ENCODE data around the gene LIMCH1.

The LIMCH1 gene

DNA sequence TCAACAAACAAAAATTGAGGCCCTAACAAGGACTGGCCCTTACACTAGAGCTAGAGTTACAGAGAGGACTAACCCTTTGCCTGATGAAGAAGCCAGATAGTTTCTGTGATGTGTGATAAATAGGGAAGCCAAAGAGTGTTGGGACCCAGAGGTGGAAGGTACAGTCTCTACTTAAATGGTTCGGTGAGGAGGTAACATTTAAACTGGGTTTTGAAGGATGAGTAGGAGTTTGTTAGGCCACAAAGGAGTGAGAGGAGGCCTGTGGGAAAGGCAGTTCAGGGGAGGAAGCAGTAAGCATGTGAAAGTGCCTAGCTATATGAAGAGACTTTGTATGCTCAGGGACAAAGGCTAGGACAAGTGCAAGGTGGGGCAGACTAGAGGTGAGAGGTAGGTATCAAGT, 23.8 kb upstream of the LIMCH1 start:
- H3K4me1 Mint-ChIP-seq = no peaks in the 10 kb centered on the region
- DNase-seq = no peak
- TF ChIP-seq, protein P1, sequence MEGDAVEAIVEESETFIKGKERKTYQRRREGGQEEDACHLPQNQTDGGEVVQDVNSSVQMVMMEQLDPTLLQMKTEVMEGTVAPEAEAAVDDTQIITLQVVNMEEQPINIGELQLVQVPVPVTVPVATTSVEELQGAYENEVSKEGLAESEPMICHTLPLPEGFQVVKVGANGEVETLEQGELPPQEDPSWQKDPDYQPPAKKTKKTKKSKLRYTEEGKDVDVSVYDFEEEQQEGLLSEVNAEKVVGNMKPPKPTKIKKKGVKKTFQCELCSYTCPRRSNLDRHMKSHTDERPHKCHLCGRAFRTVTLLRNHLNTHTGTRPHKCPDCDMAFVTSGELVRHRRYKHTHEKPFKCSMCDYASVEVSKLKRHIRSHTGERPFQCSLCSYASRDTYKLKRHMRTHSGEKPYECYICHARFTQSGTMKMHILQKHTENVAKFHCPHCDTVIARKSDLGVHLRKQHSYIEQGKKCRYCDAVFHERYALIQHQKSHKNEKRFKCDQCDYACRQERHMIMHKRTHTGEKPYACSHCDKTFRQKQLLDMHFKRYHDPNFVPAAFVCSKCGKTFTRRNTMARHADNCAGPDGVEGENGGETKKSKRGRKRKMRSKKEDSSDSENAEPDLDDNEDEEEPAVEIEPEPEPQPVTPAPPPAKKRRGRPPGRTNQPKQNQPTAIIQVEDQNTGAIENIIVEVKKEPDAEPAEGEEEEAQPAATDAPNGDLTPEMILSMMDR (IDR thresholded peaks at IDR 0.05) = no peak
- peaks cover 6% of the 10 kb centered on the region for H3K36me3 Mint-ChIP-seq (ENCODE audit: low read depth)
- H3K27ac Mint-ChIP-seq = no peak overlapping the region
- H3K27me3 Mint-ChIP-seq (ENCODE audit: low read depth, poor library complexity) = peaks cover 3% of the 10 kb centered on the region
- H3K9me3 Mint-ChIP-seq = no peaks in the 10 kb centered on the region
- H3K4me3 Mint-ChIP-seq = no peak overlapping the region

DNA sequence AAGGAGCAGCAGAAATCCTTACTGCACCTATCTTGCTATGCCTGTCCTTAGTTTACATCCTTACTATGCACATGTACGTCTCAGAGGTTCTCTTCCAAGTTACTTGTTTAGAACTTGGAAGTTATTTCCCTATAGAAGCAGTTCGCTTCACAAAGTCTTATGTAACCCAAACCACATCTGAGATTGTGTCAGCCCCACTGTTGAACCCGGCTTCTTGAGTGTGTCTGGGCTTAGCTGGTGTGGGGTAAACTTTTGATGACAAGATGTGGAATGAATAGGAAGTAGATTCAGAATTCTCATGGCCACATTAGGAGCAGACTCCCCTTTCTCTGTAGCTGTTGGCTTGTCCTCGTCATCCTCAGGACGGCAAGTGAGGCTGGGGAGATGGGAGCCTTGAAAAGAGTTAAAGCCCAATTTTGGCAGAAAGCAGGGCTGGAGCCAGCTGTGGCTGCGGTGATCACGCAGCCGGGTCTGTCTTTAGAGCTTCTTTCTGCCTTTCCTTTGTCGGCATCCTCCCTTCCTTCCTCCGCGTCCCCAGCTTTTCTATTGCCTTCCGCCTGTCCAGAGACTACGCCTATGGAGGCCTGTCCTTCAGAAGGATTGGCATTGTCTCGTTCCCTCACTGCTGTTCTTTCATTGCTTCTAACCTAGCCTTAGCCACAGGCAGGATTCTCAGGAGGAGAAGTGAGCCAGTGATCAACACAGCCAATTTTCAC, 23.0 kb upstream of the LIMCH1 start:
- Mint-ChIP-seq H3K27me3 (ENCODE audit: low read depth, poor library complexity) (peaks cover 3% of the 10 kb centered on the region), H3K36me3 (ENCODE audit: low read depth) (peaks cover 6% of the 10 kb centered on the region)

DNA sequence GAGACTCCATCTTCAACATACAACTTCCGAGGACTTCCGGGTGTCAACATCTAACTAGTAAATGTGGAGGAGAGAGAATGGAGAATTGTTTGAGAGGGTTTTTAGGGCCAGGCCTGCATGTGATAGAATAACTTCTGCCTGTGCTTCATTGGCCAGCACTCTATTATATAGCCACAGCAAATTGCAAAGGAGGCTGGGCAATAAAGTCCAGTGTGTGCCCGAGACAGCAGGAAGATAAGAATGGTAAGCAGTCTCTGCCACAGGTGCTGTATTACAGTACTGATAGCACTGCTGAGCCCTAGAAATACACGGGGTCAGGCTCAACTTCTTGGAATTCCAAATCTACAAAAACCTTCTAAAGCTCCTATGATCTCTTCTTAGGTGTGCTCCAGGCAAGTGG, 20.8 kb upstream of the LIMCH1 start:
- DNase-seq = no peak
- H3K4me1 Mint-ChIP-seq = no peaks in the 10 kb centered on the region
- TF ChIP-seq, protein P1 (IDR thresholded peaks at IDR 0.05) = no peak
- peaks cover 3% of the 10 kb centered on the region for H3K27me3 Mint-ChIP-seq (ENCODE audit: low read depth, poor library complexity)
- H3K36me3 Mint-ChIP-seq (ENCODE audit: low read depth) = no peaks in the 10 kb centered on the region
- H3K9me3 Mint-ChIP-seq = no peaks in the 10 kb centered on the region
- H3K27ac Mint-ChIP-seq = no peak overlapping the region
- no peak overlapping the region for H3K4me3 Mint-ChIP-seq

More for the DNA sequence above, 23.0 kb upstream of the LIMCH1 start:
- Mint-ChIP-seq H3K4me3 (no peak overlapping the region), H3K27ac (no peak overlapping the region), H3K9me3 (no peaks in the 10 kb centered on the region), H3K4me1 (no peaks in the 10 kb centered on the region)
- TF ChIP-seq, protein P1 (IDR thresholded peaks at IDR 0.05) = no peak
- no peak for DNase-seq

DNA sequence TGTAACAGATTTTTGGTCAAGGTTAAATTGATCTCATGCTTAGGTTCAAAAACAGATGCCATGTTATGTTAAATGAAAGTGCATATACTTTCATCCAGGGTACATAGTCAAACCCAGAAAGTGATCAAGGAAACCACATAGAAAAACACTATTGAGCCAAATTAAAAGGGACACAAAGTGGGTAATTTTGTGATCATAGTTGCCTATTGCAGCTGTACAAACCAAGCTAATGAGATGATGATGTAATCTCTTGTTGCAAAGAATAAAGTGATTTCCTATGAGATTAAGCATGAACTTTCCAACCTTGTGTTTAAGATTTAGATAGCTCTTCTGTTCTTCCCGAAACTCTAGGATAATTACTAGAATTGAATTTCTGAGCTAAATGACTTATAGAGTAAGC, 20.2 kb upstream of the LIMCH1 start:
- no peak overlapping the region for H3K4me3 Mint-ChIP-seq
- no peaks in the 10 kb centered on the region for H3K36me3 Mint-ChIP-seq (ENCODE audit: low read depth)
- no peaks in the 10 kb centered on the region for H3K9me3 Mint-ChIP-seq
- H3K27me3 Mint-ChIP-seq (ENCODE audit: low read depth, poor library complexity) = peaks cover 3% of the 10 kb centered on the region
- TF ChIP-seq, protein P1 (IDR thresholded peaks at IDR 0.05) = no peak
- DNase-seq = no peak
- H3K4me1 Mint-ChIP-seq = no peaks in the 10 kb centered on the region
- no peak overlapping the region for H3K27ac Mint-ChIP-seq

DNA sequence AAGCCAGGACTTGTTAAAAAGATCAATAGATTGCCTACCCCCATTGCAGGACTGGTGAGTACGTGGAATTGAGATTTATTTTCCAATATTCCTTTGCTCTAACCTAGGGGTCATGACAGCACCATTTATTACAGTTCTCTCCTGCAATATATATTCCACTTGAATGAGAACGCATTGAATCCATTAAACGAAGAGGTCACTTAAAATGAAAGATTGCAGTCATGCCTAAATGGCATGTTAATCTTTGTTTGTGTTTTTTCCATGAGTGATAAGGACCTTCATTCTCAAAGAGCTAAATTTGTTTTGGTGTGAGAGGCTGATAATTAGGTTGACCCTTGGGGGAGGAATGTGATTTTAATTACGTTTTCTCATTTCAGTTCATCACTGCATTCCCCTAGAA, 13.5 kb upstream of the LIMCH1 start:
- peaks cover 11% of the 10 kb centered on the region for H3K36me3 Mint-ChIP-seq (ENCODE audit: low read depth)
- H3K4me1 Mint-ChIP-seq = peaks cover 37% of the 10 kb centered on the region
- no peaks in the 10 kb centered on the region for H3K9me3 Mint-ChIP-seq
- H3K4me3 Mint-ChIP-seq = no peak overlapping the region
- H3K27ac Mint-ChIP-seq = peak overlapping the region; percentile 14
- TF ChIP-seq, protein P1 (IDR thresholded peaks at IDR 0.05) = no peak
- DNase-seq = no peak
- H3K27me3 Mint-ChIP-seq (ENCODE audit: low read depth, poor library complexity) = no peaks in the 10 kb centered on the region

DNA sequence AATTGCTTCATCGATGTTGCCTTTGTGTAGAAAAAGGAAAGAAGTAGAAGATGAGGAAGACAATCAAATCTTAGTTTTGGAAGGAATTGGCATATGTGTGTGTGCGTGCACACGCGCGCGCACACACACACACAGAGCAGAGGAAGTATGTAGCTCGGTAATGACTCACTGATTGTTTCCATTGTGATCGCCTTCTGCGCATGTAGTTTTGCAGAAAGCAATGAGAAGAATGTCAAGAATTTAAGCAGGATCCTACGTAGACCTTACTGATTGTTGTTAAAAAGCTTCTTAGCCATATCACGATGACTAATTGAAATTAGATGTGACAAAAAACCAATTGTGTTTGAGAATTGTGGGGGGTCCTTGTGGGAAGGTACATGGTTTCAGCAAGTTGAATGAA, 12.8 kb upstream of the LIMCH1 start:
- Mint-ChIP-seq H3K9me3 (no peaks in the 10 kb centered on the region), H3K27me3 (ENCODE audit: low read depth, poor library complexity) (no peaks in the 10 kb centered on the region), H3K4me1 (peaks cover 44% of the 10 kb centered on the region), H3K4me3 (no peak overlapping the region), H3K36me3 (ENCODE audit: low read depth) (peaks cover 11% of the 10 kb centered on the region), H3K27ac (no peak overlapping the region)
- TF ChIP-seq, protein P1 (IDR thresholded peaks at IDR 0.05) = no peak
- no peak for DNase-seq
